22Rv1 (cell line): ENCODE results near the gene FAM200B.

ENCODE experiments used
- H3K27ac ChIP-seq: fragments of 450-650 bp; 2 replicates; pipeline ENCODE4 v1.5.1; 2017
- ZFX ChIP-seq: fragments of 450-650 bp; IDR thresholded peaks from 2 replicates; pipeline ENCODE4 v1.6.1; 2017; ENCODE audit warnings: antibody characterized with exemption, borderline replicate concordance
- TF ChIP-seq, protein P1 (sequence below): fragments of 450-650 bp; IDR thresholded peaks from 2 replicates; pipeline ENCODE4 v1.5.1; 2017; ENCODE audit warnings: mild to moderate bottlenecking

The FAM200B gene

GRCh38 chr4:15738877-15739276 lies 57.2 kb downstream of the FAM200B start:
- H3K27ac ChIP-seq: no peak overlapping the region
- TF ChIP-seq, protein P1, sequence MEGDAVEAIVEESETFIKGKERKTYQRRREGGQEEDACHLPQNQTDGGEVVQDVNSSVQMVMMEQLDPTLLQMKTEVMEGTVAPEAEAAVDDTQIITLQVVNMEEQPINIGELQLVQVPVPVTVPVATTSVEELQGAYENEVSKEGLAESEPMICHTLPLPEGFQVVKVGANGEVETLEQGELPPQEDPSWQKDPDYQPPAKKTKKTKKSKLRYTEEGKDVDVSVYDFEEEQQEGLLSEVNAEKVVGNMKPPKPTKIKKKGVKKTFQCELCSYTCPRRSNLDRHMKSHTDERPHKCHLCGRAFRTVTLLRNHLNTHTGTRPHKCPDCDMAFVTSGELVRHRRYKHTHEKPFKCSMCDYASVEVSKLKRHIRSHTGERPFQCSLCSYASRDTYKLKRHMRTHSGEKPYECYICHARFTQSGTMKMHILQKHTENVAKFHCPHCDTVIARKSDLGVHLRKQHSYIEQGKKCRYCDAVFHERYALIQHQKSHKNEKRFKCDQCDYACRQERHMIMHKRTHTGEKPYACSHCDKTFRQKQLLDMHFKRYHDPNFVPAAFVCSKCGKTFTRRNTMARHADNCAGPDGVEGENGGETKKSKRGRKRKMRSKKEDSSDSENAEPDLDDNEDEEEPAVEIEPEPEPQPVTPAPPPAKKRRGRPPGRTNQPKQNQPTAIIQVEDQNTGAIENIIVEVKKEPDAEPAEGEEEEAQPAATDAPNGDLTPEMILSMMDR: no peak
- no peak for TF ChIP-seq ZFX
